Measurements from ENCODE around the gene FRMD8.
A peak's percentile ranks its signal among the peaks of the same experiment; 100 is the strongest.

The FRMD8 gene

DNA sequence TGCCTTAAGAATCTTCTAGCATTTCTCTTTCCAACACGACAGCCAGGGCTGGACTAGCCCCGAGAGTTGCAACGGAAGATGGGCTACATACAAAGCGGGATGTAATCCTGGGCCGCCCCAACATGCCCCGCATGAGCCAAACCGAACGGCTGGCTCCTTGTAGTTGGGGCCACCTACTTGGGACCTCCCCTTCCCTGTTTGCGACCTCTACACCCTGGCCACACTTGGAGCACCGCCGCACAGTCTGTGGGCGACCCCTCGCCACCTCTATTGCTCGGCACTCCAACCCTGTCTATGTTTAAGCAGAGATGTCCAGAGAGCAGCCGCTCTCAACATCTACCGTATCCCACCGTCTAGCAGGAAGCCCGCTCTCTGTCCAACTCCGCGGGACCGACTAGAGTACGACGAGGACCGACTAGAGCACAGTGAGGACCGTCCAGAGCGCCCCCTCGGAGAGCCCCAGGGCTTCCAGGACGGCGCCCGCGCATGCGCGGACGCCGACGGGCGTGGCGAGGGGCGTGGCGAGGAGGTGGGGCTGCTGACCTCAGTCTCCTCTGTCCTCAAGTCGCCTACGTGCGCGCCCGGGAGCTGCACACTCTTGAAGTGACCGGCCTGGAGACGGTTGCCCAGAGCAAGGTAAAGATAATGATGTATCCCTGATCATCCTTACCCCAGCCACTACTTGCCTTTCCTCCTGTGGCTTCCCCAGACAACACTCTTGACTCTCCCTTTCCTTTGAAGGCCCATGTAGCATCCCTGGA lies 68.4 kb downstream of the FRMD8 start:
- peak; percentile 91 for DNase-seq (ENCODE audit: low spot score)

DNA sequence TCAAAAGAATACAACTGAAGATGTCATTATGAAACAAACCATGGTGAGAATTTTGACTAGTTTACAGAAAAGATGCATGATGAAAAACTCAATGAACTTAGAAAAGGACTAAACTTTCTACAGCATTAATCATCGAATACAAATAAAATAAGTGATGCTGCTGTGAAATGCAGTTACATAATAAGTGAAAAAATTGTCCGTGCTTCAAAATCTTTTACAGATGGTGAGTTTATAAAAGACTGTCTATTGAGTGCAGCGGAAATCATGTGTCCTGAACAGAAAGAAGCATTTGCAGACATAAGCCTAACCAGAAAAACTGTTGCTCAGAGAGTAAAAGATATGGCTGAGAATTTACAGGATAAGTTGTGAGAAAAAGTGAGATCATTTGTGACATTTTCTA lies 70.0 kb downstream of the FRMD8 start:
- no peak for DNase-seq (ENCODE audit: low spot score)

DNA sequence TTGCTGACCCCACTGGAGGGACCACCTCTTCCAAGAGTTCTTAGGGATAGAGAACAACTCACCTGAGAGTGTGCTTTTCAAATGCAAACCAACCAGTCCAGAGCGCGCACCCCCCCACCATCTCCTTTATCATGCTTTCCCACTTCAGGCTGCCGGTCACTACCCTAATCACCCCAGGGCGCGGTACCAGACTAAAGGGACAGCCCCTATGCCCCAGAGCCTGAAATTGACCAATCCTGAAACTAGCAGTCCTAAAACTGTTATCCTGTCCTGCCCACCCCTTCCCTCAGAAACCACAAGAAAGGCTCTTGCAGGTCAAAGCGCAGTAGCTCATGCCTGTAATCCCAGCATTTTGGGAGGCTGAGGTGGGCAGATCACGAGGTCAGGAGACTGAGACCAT lies 73.1 kb downstream of the FRMD8 start:
- no peak for DNase-seq (ENCODE audit: low spot score)
